ENCODE results near the gene ELAVL2.

The ELAVL2 gene

DNA sequence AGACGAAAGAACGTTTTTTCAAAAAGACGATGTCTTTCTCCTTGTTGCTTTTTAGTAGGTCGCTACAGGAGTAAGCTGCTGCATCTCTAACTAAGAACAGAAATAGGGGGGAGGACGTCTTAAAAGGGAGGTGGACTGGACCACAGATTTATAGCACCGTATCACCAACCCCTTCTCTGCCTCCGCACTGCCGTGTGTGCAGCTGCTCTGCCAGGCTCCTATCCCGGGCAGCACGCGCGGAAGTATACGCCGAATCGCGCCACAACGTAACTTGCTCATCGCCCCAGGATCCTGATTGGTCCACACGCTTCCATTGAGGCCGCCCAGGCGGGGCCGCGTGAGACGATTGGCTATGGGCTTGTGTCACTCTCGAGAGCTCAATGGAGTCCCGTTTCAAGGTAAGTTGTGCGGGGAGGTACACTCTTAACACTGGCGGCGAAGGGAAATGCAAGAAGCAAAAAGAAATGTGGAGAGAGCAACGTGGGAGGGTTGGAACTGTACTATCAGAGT, at the start of gene ELAVL2:
ELAVL2 (minus strand) TSS at position 121 of the 510 bp plus-strand sequence. CDS start 64,006 bp downstream, outside the sequence.
- ChIA-PET CTCF (no interaction called here), POLR2A (interaction anchor here (1.0 to 1.4 kb wide), 3 partner anchors 11 to 94 kb away, joined by 3 to 4 read pairs (median 3); no protein-coding TSS in a partner anchor)
- TF ChIP-seq SP1 (IDR thresholded peaks at IDR 0.05) (no peak), ELF4 (IDR thresholded peaks at IDR 0.05) (no peak), TARDBP (IDR thresholded peaks at IDR 0.05) (no peak), FOXK2 (IDR thresholded peaks at IDR 0.05) (no peak; the same call in 1 of the 2 replicates), ARNT (IDR thresholded peaks at IDR 0.05) (no peak), SUZ12 (IDR thresholded peaks at IDR 0.05) (no peak), NFRKB (IDR thresholded peaks at IDR 0.05) (no peak), FOXA1 (IDR thresholded peaks at IDR 0.05) (no peak), HDGF (IDR thresholded peaks at IDR 0.05; ENCODE audit: borderline replicate concordance) (no peak), FOXM1 (IDR thresholded peaks at IDR 0.05; ENCODE audit: borderline replicate concordance) (no peak), ZNF384 (IDR thresholded peaks at IDR 0.05) (no peak), LEF1 (IDR thresholded peaks at IDR 0.05; ENCODE audit: borderline replicate concordance) (no peak), CTBP1 (IDR thresholded peaks at IDR 0.05; ENCODE audit: borderline replicate concordance) (peak; percentile 32; the same call in 1 of the 2 replicates), BHLHE40 (IDR thresholded peaks at IDR 0.05; ENCODE audit: borderline replicate concordance) (no peak), L3MBTL2 (conservative IDR thresholded peaks at IDR 0.05) (peak; percentile 68)
- TF ChIP-seq, protein P1, sequence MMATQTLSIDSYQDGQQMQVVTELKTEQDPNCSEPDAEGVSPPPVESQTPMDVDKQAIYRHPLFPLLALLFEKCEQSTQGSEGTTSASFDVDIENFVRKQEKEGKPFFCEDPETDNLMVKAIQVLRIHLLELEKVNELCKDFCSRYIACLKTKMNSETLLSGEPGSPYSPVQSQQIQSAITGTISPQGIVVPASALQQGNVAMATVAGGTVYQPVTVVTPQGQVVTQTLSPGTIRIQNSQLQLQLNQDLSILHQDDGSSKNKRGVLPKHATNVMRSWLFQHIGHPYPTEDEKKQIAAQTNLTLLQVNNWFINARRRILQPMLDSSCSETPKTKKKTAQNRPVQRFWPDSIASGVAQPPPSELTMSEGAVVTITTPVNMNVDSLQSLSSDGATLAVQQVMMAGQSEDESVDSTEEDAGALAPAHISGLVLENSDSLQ (IDR thresholded peaks at IDR 0.05): peak; percentile 99
- peak; percentile 87 for DNase-seq (ENCODE audit: extremely low spot score)

- TF ChIP-seq L3MBTL2 (conservative IDR thresholded peaks at IDR 0.05) (no peak), SUZ12 (IDR thresholded peaks at IDR 0.05) (no peak), SP1 (IDR thresholded peaks at IDR 0.05) (no peak), BHLHE40 (IDR thresholded peaks at IDR 0.05; ENCODE audit: borderline replicate concordance) (no peak), ZNF384 (IDR thresholded peaks at IDR 0.05) (no peak), TARDBP (IDR thresholded peaks at IDR 0.05) (no peak)
- TF ChIP-seq, protein P1 (IDR thresholded peaks at IDR 0.05): no peak
- no peak for DNase-seq (ENCODE audit: extremely low spot score)
- POLR2A ChIA-PET: no interaction called here
- CTCF ChIA-PET: no interaction called here
These were observed 32.2 kb upstream of the ELAVL2 start for GRCh38 chr9:23858234-23858633.

DNA sequence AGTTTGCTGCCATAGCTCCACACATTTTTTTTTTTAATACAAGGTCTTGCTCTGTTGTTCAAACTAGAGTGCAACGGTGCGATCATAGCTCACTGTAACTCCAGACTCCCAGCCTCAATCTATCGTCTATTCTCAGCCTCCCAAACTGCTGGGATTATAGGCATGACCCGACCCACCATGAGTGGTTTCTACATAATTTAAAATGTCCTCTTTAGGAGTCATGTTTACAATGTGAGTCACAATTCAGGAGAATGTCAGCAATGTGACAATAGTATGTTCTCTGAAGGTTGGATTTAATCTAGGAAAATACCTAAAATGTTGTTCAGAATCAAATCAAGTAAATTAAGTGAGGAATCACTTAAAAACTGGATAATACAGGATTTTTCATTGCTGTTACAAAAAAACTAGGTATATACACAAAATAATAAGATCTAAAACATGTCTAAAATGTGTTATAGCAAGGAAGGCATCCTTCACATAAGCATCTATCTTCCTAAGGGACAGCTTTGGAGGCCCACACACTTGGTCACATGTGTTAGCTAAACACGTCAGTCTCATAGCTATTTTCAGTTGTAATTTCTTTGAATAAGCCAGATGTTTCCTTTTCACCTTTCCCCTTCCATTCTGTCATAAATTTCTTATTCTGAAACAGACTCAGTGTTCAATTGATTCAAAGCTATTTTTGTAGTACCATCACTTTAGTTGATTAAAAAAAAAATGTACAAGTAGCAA, 30.0 kb upstream of the ELAVL2 start:
- DNase-seq (ENCODE audit: extremely low spot score): no peak
- CTCF ChIA-PET: interaction anchor here (0.7 kb wide), 1 partner anchor 24 kb away, joined by 5 read pairs; no protein-coding TSS in a partner anchor
- POLR2A ChIA-PET: no interaction called here
- TF ChIP-seq LEF1 (IDR thresholded peaks at IDR 0.05; ENCODE audit: borderline replicate concordance) (no peak), FOXA1 (IDR thresholded peaks at IDR 0.05) (no peak), BHLHE40 (IDR thresholded peaks at IDR 0.05; ENCODE audit: borderline replicate concordance) (no peak), FOXM1 (IDR thresholded peaks at IDR 0.05; ENCODE audit: borderline replicate concordance) (no peak), ELF4 (IDR thresholded peaks at IDR 0.05) (no peak), NFRKB (IDR thresholded peaks at IDR 0.05) (no peak), ARNT (IDR thresholded peaks at IDR 0.05) (no peak), SUZ12 (IDR thresholded peaks at IDR 0.05) (no peak), TARDBP (IDR thresholded peaks at IDR 0.05) (no peak)
- TF ChIP-seq, protein P1 (IDR thresholded peaks at IDR 0.05): no peak

- CTCF ChIA-PET: no interaction called here
- TF ChIP-seq SUZ12 (IDR thresholded peaks at IDR 0.05): no peak
- peak; percentile 78 for TF ChIP-seq L3MBTL2 (conservative IDR thresholded peaks at IDR 0.05)
- POLR2A ChIA-PET: no interaction called here
- peak; percentile 64 for DNase-seq (ENCODE audit: extremely low spot score)
These were observed 24.9 kb upstream of the ELAVL2 start for GRCh38 chr9:23850690-23851629.

DNA sequence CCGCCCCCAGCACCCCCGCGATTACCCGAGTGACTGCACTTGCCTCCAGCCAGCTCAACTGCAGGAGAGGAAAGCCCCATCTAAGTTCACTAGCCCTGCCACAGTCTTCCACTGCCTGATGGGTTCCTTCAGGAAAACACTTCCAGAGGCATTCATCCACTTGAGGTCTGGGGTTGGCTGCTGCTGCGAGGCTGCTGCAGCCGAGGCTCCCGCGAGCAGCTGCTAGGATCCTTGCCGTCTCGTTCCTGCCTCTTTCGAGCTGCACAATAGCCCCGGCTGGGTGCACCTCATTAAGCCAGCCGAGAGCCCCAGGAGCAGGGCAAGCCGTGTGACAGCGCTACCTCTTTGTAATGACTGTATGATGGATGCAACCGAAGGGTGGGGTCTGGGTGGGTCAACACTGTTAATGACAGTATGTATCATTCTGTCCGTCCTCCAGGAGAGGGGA, 24.2 kb upstream of the ELAVL2 start:
- DNase-seq (ENCODE audit: extremely low spot score): peak; percentile 41
- ChIA-PET CTCF (no interaction called here), POLR2A (no interaction called here)
- TF ChIP-seq CTBP1 (IDR thresholded peaks at IDR 0.05; ENCODE audit: borderline replicate concordance) (no peak), FOXA1 (IDR thresholded peaks at IDR 0.05) (no peak), ARNT (IDR thresholded peaks at IDR 0.05) (no peak), L3MBTL2 (conservative IDR thresholded peaks at IDR 0.05) (no peak), SUZ12 (IDR thresholded peaks at IDR 0.05) (no peak), FOXM1 (IDR thresholded peaks at IDR 0.05; ENCODE audit: borderline replicate concordance) (no peak), ELF4 (IDR thresholded peaks at IDR 0.05) (no peak), HDGF (IDR thresholded peaks at IDR 0.05; ENCODE audit: borderline replicate concordance) (no peak), SP1 (IDR thresholded peaks at IDR 0.05) (no peak), LEF1 (IDR thresholded peaks at IDR 0.05; ENCODE audit: borderline replicate concordance) (no peak), ZNF384 (IDR thresholded peaks at IDR 0.05) (no peak), TARDBP (IDR thresholded peaks at IDR 0.05) (no peak), NFRKB (IDR thresholded peaks at IDR 0.05) (no peak), FOXK2 (IDR thresholded peaks at IDR 0.05) (no peak), BHLHE40 (IDR thresholded peaks at IDR 0.05; ENCODE audit: borderline replicate concordance) (no peak)
- TF ChIP-seq, protein P1 (IDR thresholded peaks at IDR 0.05): no peak
